ENCODE results near the gene CHL1.

CHL1 gene

DNA sequence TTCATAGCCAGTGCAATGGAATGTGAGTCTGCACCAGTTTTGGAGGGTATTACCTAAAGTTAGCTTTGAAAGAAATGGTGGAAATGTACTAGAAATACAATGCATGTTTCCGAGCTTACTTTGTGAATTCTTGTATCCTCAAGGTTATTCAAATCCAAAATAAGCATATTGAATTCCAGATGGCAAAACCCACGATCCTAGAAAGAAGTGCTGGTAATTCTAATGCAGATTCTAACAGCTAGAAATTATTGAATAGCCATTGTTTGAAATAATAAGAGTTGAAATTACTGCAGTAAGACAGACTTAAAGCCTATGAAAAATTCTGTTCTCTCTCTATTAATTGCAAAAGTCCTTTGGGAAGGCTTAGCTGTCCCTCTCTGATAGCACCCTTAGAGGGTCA lies 258.4 kb downstream of the CHL1 start:
- no peak overlapping the region for H2AFZ ChIP-seq (ENCODE audit: low read depth, low read length)
- no peaks in the 10 kb centered on the region for H4K20me1 ChIP-seq (ENCODE audit: insufficient read depth, low read length)
- DNase-seq, result no peak
- TF ChIP-seq, protein P1, sequence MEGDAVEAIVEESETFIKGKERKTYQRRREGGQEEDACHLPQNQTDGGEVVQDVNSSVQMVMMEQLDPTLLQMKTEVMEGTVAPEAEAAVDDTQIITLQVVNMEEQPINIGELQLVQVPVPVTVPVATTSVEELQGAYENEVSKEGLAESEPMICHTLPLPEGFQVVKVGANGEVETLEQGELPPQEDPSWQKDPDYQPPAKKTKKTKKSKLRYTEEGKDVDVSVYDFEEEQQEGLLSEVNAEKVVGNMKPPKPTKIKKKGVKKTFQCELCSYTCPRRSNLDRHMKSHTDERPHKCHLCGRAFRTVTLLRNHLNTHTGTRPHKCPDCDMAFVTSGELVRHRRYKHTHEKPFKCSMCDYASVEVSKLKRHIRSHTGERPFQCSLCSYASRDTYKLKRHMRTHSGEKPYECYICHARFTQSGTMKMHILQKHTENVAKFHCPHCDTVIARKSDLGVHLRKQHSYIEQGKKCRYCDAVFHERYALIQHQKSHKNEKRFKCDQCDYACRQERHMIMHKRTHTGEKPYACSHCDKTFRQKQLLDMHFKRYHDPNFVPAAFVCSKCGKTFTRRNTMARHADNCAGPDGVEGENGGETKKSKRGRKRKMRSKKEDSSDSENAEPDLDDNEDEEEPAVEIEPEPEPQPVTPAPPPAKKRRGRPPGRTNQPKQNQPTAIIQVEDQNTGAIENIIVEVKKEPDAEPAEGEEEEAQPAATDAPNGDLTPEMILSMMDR (IDR thresholded peaks at IDR 0.05; ENCODE audit: borderline replicate concordance, extremely low read depth, low read length, poor library complexity, severe bottlenecking), result no peak
- no peak for TF ChIP-seq EZH2 (IDR thresholded peaks at IDR 0.05; ENCODE audit: borderline replicate concordance, low read depth, low read length, severe bottlenecking)
- H3K27ac ChIP-seq (ENCODE audit: low read length), result no peak overlapping the region
- no peaks in the 10 kb centered on the region for H3K36me3 ChIP-seq (ENCODE audit: insufficient read depth, low read length)
- H3K79me2 ChIP-seq (ENCODE audit: insufficient read depth, low read length), result no peaks in the 10 kb centered on the region
- H3K4me1 ChIP-seq (ENCODE audit: insufficient read depth, low read length), result no peaks in the 10 kb centered on the region
- no peak overlapping the region for H3K4me2 ChIP-seq (ENCODE audit: insufficient read depth, low read length)
- no peaks in the 10 kb centered on the region for H3K9me3 ChIP-seq (ENCODE audit: insufficient read depth, low read length, severe bottlenecking)
- no peak overlapping the region for H3K9ac ChIP-seq (ENCODE audit: low read depth, low read length)
- no peak for ATAC-seq (ENCODE audit: insufficient read depth, low read depth)
- H3K27me3 ChIP-seq (ENCODE audit: insufficient read depth, low read length, poor library complexity), result no peaks in the 10 kb centered on the region
- no peak overlapping the region for H3K4me3 ChIP-seq (ENCODE audit: low read depth in 1 of 2, low read length in 2 of 2)

DNA sequence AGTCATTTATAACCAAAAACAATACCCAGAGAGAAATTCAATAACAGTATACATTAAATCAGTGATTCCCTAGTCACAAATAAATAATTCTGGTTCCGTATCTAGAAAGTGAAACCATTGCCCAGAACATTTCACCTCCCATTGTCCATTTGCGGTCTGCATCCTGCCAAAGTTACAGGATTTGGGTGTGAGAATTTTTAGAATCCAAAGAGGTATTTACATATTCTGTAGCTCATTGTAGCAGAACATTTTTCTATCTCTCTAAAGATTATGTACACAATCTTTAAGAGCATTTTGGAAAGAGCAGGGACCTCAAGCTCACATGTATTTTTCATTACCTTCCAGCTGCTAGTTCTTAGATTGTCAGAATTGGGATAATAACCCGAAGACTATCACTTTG lies 261.6 kb downstream of the CHL1 start:
- Histone ChIP-seq H4K20me1 (ENCODE audit: insufficient read depth, low read length) (no peaks in the 10 kb centered on the region), H3K9me3 (ENCODE audit: insufficient read depth, low read length, severe bottlenecking) (no peaks in the 10 kb centered on the region), H3K4me2 (ENCODE audit: insufficient read depth, low read length) (no peak overlapping the region), H3K79me2 (ENCODE audit: insufficient read depth, low read length) (no peaks in the 10 kb centered on the region), H3K9ac (ENCODE audit: low read depth, low read length) (no peak overlapping the region), H3K4me1 (ENCODE audit: insufficient read depth, low read length) (no peaks in the 10 kb centered on the region), H3K27me3 (ENCODE audit: insufficient read depth, low read length, poor library complexity) (no peaks in the 10 kb centered on the region), H3K36me3 (ENCODE audit: insufficient read depth, low read length) (no peaks in the 10 kb centered on the region), H3K4me3 (ENCODE audit: low read depth in 1 of 2, low read length in 2 of 2) (no peak overlapping the region), H2AFZ (ENCODE audit: low read depth, low read length) (no peak overlapping the region), H3K27ac (ENCODE audit: low read length) (no peak overlapping the region)
- TF ChIP-seq, protein P1 (IDR thresholded peaks at IDR 0.05; ENCODE audit: borderline replicate concordance, extremely low read depth, low read length, poor library complexity, severe bottlenecking), result no peak
- no peak for TF ChIP-seq EZH2 (IDR thresholded peaks at IDR 0.05; ENCODE audit: borderline replicate concordance, low read depth, low read length, severe bottlenecking)
- DNase-seq (no peak), ATAC-seq (ENCODE audit: insufficient read depth, low read depth) (no peak)

DNA sequence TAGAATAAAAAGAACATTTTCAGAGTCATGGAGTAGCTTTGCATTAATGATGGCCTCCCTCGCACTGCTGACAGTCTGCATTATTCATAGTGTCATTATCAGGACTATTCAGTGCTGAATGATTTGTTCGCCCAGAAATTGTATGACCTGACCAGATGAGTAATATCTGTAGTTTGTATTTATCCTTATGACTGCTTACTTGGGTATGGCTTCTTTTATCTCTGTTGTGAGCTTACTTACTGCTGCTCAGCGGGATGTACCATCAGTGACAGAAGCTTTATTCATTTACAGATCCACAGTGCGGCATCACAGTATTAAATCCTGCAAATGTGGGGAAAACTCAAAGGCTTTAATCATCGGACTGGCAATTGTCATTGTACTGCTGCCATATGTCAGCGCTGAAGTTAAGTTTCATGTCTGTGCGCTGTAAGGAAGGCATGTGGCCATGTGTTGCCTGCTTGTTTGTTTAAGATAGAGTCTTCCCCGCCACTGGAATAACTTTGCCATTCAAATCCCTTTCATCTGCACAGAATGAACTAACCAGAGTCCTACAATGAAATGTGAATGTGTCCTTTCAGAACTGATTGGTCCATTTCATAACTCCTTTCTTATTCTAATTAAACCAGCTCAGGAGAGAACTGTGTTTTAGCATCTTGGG lies 262.2 kb downstream of the CHL1 start:
- H3K36me3 ChIP-seq (ENCODE audit: insufficient read depth, low read length), result no peaks in the 10 kb centered on the region
- no peak overlapping the region for H3K27ac ChIP-seq (ENCODE audit: low read length)
- no peaks in the 10 kb centered on the region for H4K20me1 ChIP-seq (ENCODE audit: insufficient read depth, low read length)
- no peak overlapping the region for H2AFZ ChIP-seq (ENCODE audit: low read depth, low read length)
- H3K4me2 ChIP-seq (ENCODE audit: insufficient read depth, low read length), result no peak overlapping the region
- H3K27me3 ChIP-seq (ENCODE audit: insufficient read depth, low read length, poor library complexity), result no peaks in the 10 kb centered on the region
- ATAC-seq (ENCODE audit: insufficient read depth, low read depth) (no peak), DNase-seq (no peak)
- H3K4me3 ChIP-seq (ENCODE audit: low read depth in 1 of 2, low read length in 2 of 2), result no peak overlapping the region
- no peaks in the 10 kb centered on the region for H3K4me1 ChIP-seq (ENCODE audit: insufficient read depth, low read length)
- H3K79me2 ChIP-seq (ENCODE audit: insufficient read depth, low read length), result no peaks in the 10 kb centered on the region
- no peak overlapping the region for H3K9ac ChIP-seq (ENCODE audit: low read depth, low read length)
- TF ChIP-seq, protein P1 (IDR thresholded peaks at IDR 0.05; ENCODE audit: borderline replicate concordance, extremely low read depth, low read length, poor library complexity, severe bottlenecking), result no peak
- TF ChIP-seq EZH2 (IDR thresholded peaks at IDR 0.05; ENCODE audit: borderline replicate concordance, low read depth, low read length, severe bottlenecking), result no peak
- no peaks in the 10 kb centered on the region for H3K9me3 ChIP-seq (ENCODE audit: insufficient read depth, low read length, severe bottlenecking)

Measured in DND-41 (cell line).